GM18507 (cell line): ENCODE measurements around the gene ZIC3.
"Not testable (repeated sequence)": the region's sequence is repeated elsewhere in the genome, so short reads cannot be mapped to it uniquely, and the experiment has no call there.

Experiments
- DNase-seq: peaks from one replicate; pipeline ENCODE4 v3.0.0; 2011; ENCODE audit warnings: low read depth; ENCODE audit not compliant: insufficient read length; ENCODE audit errors: extremely low spot score
- FAIRE-seq: peaks from 2 replicates; lab custom pipeline; 2011; peaks lifted over from hg19 to GRCh38; lab: Jason Lieb, UNC

The ZIC3 gene

GRCh38 chrX:137565921-137566745, at the start of gene ZIC3:
ZIC3 (plus strand) TSS chrX:137566127; CDS start chrX:137566692, 565 bp downstream.
- DNase-seq (no peak), FAIRE-seq (no peak)

GRCh38 chrX:137519459-137519858, 46.5 kb upstream of the ZIC3 start:
- DNase-seq (no peak), FAIRE-seq (no peak)

- FAIRE-seq (no peak), DNase-seq (no peak)
These were observed 19.9 kb upstream of the ZIC3 start for GRCh38 chrX:137545711-137546651.

GRCh38 chrX:137547291-137547690, 18.6 kb upstream of the ZIC3 start:
- no peak for DNase-seq
- FAIRE-seq: no peak

GRCh38 chrX:137548261-137548660, 17.7 kb upstream of the ZIC3 start:
- FAIRE-seq (no peak), DNase-seq (no peak)

GRCh38 chrX:137549073-137549472, 16.9 kb upstream of the ZIC3 start:
- FAIRE-seq (no peak), DNase-seq (no peak)

- DNase-seq (no peak), FAIRE-seq (no peak)
These were observed 15.9 kb upstream of the ZIC3 start for GRCh38 chrX:137549851-137550664.

GRCh38 chrX:137550665-137551261, 15.2 kb upstream of the ZIC3 start:
- no peak for FAIRE-seq

GRCh38 chrX:137552098-137552497, 13.8 kb upstream of the ZIC3 start:
- FAIRE-seq, DNase-seq: not testable (repeated sequence)

More at GRCh38 chrX:137550665-137551261, 15.2 kb upstream of the ZIC3 start:
- no peak for DNase-seq

- DNase-seq: no peak
- no peak for FAIRE-seq
These were observed 3.8 kb upstream of the ZIC3 start for GRCh38 chrX:137562096-137562495.

- FAIRE-seq: no peak
- no peak for DNase-seq
These were observed 2.0 kb upstream of the ZIC3 start for GRCh38 chrX:137563681-137564651.

- DNase-seq: no peak
- FAIRE-seq: no peak
These were observed 516 bp upstream of the ZIC3 start for GRCh38 chrX:137565318-137565904.

GRCh38 chrX:137566746-137567679, 1.1 kb downstream of the ZIC3 start:
- no peak for FAIRE-seq
- no peak for DNase-seq

- DNase-seq (no peak), FAIRE-seq (no peak)
These were observed 1.8 kb downstream of the ZIC3 start for GRCh38 chrX:137567682-137568232.

- no peak for DNase-seq
- no peak for FAIRE-seq
These were observed 3.0 kb downstream of the ZIC3 start for GRCh38 chrX:137568741-137569469.

- FAIRE-seq (no peak), DNase-seq (no peak)
These were observed 3.6 kb downstream of the ZIC3 start for GRCh38 chrX:137569470-137569891.
